PC-3 (cell line): Measurements from ENCODE around the gene POLR1C.

Source experiments
- EZH2 ChIP-seq: fragments of 300-600 bp; sonication (generic); IDR thresholded peaks from one replicate; pipeline ENCODE4 v1.6.1; 2017; ENCODE audit warnings: antibody characterized with exemption, mild to moderate bottlenecking, low read length; ENCODE audit not compliant: unreplicated experiment
- EZH2phosphoT487 ChIP-seq: fragments of 300-600 bp; sonication (generic); IDR thresholded peaks from 2 replicates; pipeline ENCODE4 v1.6.1; 2018; ENCODE audit warnings: mild to moderate bottlenecking, antibody characterized with exemption, low read length, borderline replicate concordance
- TF ChIP-seq, protein P1 (sequence below): fragments of 300-600 bp; sonication (generic); conservative IDR thresholded peaks from 2 replicates; pipeline ENCODE4 v1.5.1; 2017; ENCODE audit warnings: antibody characterized with exemption, low read depth, mild to moderate bottlenecking, low read length

DNA sequence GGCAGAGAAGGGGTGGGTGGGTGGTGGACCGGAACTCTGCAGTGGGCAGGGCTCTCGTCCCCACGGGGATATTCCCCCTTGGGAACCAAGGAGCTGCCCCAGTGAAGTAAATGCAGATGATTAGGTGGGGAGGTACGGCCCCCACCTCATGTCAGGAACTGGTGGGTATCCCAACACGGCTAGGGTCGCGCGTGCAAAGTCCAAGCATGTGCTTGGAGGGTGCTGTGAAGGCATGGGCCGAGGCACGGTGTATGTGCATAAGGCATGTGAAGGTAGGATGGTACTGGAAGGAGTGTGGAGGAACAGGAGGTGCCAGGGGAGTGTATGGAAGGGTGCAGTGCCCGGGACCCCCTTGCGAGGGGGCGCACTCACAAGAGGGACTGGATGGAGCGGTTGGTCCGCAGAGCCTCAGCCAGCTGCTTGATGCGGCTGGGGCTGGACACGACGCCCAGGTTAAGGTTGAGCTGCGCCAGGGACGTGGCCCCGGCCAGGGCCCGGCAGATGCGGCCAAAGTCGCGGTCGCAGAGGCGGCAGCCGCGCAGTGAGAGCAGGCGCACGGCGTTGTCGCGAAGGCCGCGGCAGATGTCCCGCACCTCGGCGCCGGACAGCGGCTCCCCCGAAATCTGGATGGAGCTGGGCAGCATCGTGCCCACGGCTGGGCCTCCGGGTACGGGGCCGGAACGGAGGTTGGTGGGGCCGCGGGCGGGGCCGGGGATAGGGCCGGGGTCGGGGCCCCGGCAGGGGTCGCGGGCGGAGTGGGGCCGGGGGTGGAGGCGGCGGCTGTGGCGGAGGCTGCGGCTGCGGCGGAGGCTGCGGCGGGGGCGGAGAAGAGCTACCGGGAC lies 7.5 kb upstream of the POLR1C start:
- TF ChIP-seq, protein P1, sequence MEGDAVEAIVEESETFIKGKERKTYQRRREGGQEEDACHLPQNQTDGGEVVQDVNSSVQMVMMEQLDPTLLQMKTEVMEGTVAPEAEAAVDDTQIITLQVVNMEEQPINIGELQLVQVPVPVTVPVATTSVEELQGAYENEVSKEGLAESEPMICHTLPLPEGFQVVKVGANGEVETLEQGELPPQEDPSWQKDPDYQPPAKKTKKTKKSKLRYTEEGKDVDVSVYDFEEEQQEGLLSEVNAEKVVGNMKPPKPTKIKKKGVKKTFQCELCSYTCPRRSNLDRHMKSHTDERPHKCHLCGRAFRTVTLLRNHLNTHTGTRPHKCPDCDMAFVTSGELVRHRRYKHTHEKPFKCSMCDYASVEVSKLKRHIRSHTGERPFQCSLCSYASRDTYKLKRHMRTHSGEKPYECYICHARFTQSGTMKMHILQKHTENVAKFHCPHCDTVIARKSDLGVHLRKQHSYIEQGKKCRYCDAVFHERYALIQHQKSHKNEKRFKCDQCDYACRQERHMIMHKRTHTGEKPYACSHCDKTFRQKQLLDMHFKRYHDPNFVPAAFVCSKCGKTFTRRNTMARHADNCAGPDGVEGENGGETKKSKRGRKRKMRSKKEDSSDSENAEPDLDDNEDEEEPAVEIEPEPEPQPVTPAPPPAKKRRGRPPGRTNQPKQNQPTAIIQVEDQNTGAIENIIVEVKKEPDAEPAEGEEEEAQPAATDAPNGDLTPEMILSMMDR, result no peak
- TF ChIP-seq EZH2phosphoT487 (no peak), EZH2 (no peak)
